T-helper 17 cell (primary cell): Measurements from ENCODE around the gene CD46. TPM values are rescaled to one million over a fixed set of nuclear protein-coding genes. Genes with fewer than 3 reads are reported as not detected.

Experiments
- ATAC-seq: fragments of 150-1000 bp; cut with Tn5 transposase; 2 replicates; pipeline ENCODE4 v1.10.0; 2021; ENCODE audit warnings: mild to moderate bottlenecking, moderate library complexity
- DNase-seq, 3 donors: peaks; one replicate each; pipeline versions ENCODE4 v3.0.0 to v3.0.0-alpha.2; 2020 to 2021
- H3K9me3 ChIP-seq: one replicate; pipeline ENCODE4 v1.7.0; 2013; ENCODE audit warnings: low read length, mild to moderate bottlenecking; ENCODE audit not compliant: control insufficient read depth, poor library complexity, severe bottlenecking
- H3K27ac Mint-ChIP-seq: one replicate; pipeline ENCODE4 v1.8.0; 2022; ENCODE audit warnings: mild to moderate bottlenecking, moderate library complexity, mixed read lengths
- H3K27me3 Mint-ChIP-seq: one replicate; pipeline ENCODE4 v1.8.0; 2022; ENCODE audit warnings: mixed read lengths
- H3K36me3 Mint-ChIP-seq: one replicate; pipeline ENCODE4 v1.8.0; 2022; ENCODE audit warnings: low read depth, mixed read lengths
- H3K4me1 Mint-ChIP-seq: one replicate; pipeline ENCODE4 v1.8.0; 2022; ENCODE audit warnings: mild to moderate bottlenecking, mixed read lengths
- H3K4me3 Mint-ChIP-seq: one replicate; pipeline ENCODE4 v1.8.0; 2022; ENCODE audit warnings: mild to moderate bottlenecking, moderate library complexity, mixed read lengths
- total RNA-seq, 4 donors: library from RNA in 2 of 4; stranded (reverse) in 2 of 4; gene quantifications; one replicate each; pipeline ENCODE4 v1.2.3 and lab custom pipeline; 2022 to 2026

The CD46 gene
- total RNA-seq, 2 donors from 2014 or later = 114 to 133 TPM

GRCh38 chr1:207791290-207791689, 39.4 kb downstream of the CD46 start:
- ATAC-seq (no peak), DNase-seq (no peak)
- Mint-ChIP-seq H3K27me3 (no peaks in the 10 kb centered on the region), H3K4me1 (peaks cover 4% of the 10 kb centered on the region), H3K27ac (no peak overlapping the region), H3K36me3 (peaks cover 5% of the 10 kb centered on the region), H3K4me3 (no peak overlapping the region)
- no peaks in the 10 kb centered on the region for H3K9me3 ChIP-seq

GRCh38 chr1:207793327-207793726, 41.5 kb downstream of the CD46 start:
- H3K9me3 ChIP-seq = no peaks in the 10 kb centered on the region
- no peak overlapping the region for H3K4me3 Mint-ChIP-seq
- H3K4me1 Mint-ChIP-seq = peaks cover 12% of the 10 kb centered on the region
- H3K36me3 Mint-ChIP-seq = peaks cover 5% of the 10 kb centered on the region
- ATAC-seq (no peak), DNase-seq (no peak)
- no peaks in the 10 kb centered on the region for H3K27me3 Mint-ChIP-seq
- H3K27ac Mint-ChIP-seq = peak overlapping the region; percentile 24

DNA sequence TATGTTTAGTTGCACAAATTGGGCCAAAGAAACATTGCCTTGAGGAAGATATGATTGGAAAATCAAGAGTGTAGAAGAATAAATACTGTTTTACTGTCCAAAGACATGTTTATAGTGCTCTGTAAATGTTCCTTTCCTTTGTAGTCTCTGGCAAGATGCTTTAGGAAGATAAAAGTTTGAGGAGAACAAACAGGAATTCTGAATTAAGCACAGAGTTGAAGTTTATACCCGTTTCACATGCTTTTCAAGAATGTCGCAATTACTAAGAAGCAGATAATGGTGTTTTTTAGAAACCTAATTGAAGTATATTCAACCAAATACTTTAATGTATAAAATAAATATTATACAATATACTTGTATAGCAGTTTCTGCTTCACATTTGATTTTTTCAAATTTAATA, 43.0 kb downstream of the CD46 start:
- no peaks in the 10 kb centered on the region for H3K9me3 ChIP-seq
- ATAC-seq (no peak), DNase-seq (no peak)
- no peak overlapping the region for H3K4me3 Mint-ChIP-seq
- H3K4me1 Mint-ChIP-seq = peaks cover 28% of the 10 kb centered on the region
- no peak overlapping the region for H3K27ac Mint-ChIP-seq
- H3K36me3 Mint-ChIP-seq = peaks cover 5% of the 10 kb centered on the region
- no peaks in the 10 kb centered on the region for H3K27me3 Mint-ChIP-seq

- ATAC-seq (peak; percentile 80), DNase-seq (peak; percentile 39 to 66 (median 41))
- Mint-ChIP-seq H3K36me3 (peaks cover 13% of the 10 kb centered on the region), H3K27ac (peak overlapping the region; percentile 86), H3K4me1 (peaks cover 41% of the 10 kb centered on the region), H3K27me3 (no peaks in the 10 kb centered on the region), H3K4me3 (peak overlapping the region; percentile 28)
- H3K9me3 ChIP-seq = no peaks in the 10 kb centered on the region
Measured at GRCh38 chr1:207797229-207797973, 45.5 kb downstream of the CD46 start.

GRCh38 chr1:207798847-207799246, 47.0 kb downstream of the CD46 start:
- no peaks in the 10 kb centered on the region for H3K27me3 Mint-ChIP-seq
- DNase-seq (no peak), ATAC-seq (peak; percentile 65)
- H3K4me1 Mint-ChIP-seq = peaks cover 45% of the 10 kb centered on the region
- H3K36me3 Mint-ChIP-seq = peaks cover 16% of the 10 kb centered on the region
- peak overlapping the region; percentile 79 for H3K4me3 Mint-ChIP-seq
- no peaks in the 10 kb centered on the region for H3K9me3 ChIP-seq
- peak overlapping the region; percentile 86 for H3K27ac Mint-ChIP-seq

DNA sequence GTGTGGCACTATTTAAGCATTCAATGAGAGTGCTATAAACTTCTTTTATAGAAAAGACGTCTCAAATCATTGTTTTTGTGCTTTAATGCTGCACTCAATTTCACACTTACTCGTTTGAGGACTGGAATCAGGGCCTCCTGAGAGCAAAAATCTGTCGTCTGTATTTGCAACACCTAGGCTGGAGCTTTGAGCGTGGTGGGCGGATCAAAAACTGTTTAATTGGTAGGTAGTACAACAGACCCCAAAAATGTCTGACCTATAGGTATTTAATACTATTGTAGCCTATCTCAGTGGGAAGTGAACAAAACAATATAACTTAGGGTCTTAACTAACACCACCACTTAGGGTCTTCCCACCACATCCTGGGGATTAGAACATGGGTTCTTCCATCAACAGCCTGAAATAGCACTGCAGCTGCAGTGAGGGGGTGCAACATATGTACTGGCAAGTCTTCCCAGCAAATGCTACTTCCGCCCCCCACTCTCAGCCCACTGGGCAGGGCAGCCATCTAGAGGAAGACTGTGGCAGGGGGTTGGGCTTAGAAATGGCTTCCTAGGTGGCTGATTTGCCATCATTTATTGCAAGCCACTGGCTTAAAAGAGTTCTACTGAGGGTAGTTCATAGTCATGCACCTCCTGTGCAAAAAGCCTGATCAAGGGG, 48.3 kb downstream of the CD46 start:
- Mint-ChIP-seq H3K36me3 (peaks cover 16% of the 10 kb centered on the region), H3K4me3 (peak overlapping the region; percentile 15), H3K27ac (peak overlapping the region; percentile 86), H3K4me1 (peaks cover 45% of the 10 kb centered on the region), H3K27me3 (no peaks in the 10 kb centered on the region)
- H3K9me3 ChIP-seq = no peaks in the 10 kb centered on the region
- no peak for DNase-seq
- no peak for ATAC-seq

GRCh38 chr1:207801819-207802218, 50.0 kb downstream of the CD46 start:
- peaks cover 10% of the 10 kb centered on the region for H3K36me3 Mint-ChIP-seq
- H3K4me1 Mint-ChIP-seq = peaks cover 47% of the 10 kb centered on the region
- H3K27ac Mint-ChIP-seq = peak overlapping the region; percentile 86

DNA sequence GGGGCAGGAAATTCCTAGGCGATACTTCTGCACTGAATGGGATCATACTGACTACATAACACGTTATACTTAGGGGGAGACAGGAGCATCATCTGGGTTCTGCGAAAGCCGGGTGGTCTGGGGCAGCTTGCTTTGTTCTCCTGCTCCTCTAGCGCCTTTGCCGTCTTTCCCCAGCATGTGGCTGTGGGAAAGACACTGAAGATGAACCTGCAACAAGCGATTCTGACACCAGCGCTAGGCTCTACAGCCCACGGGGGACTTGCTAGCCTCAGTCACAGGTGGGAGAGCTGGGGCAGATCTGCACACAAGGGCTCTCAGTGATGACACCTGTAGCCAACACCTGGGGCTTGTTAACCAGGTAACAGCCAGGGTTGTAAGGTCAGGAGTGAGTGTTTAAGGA, 51.8 kb downstream of the CD46 start:
- Mint-ChIP-seq H3K27ac (no peak overlapping the region), H3K36me3 (peaks cover 10% of the 10 kb centered on the region), H3K4me1 (peaks cover 54% of the 10 kb centered on the region), H3K27me3 (no peaks in the 10 kb centered on the region), H3K4me3 (no peak overlapping the region)
- H3K9me3 ChIP-seq = no peaks in the 10 kb centered on the region
- ATAC-seq (no peak), DNase-seq (no peak)

More at GRCh38 chr1:207801819-207802218, 50.0 kb downstream of the CD46 start:
- Mint-ChIP-seq H3K27me3 (no peaks in the 10 kb centered on the region), H3K4me3 (peak overlapping the region; percentile 42)
- no peak for DNase-seq
- no peak for ATAC-seq
- no peaks in the 10 kb centered on the region for H3K9me3 ChIP-seq

DNA sequence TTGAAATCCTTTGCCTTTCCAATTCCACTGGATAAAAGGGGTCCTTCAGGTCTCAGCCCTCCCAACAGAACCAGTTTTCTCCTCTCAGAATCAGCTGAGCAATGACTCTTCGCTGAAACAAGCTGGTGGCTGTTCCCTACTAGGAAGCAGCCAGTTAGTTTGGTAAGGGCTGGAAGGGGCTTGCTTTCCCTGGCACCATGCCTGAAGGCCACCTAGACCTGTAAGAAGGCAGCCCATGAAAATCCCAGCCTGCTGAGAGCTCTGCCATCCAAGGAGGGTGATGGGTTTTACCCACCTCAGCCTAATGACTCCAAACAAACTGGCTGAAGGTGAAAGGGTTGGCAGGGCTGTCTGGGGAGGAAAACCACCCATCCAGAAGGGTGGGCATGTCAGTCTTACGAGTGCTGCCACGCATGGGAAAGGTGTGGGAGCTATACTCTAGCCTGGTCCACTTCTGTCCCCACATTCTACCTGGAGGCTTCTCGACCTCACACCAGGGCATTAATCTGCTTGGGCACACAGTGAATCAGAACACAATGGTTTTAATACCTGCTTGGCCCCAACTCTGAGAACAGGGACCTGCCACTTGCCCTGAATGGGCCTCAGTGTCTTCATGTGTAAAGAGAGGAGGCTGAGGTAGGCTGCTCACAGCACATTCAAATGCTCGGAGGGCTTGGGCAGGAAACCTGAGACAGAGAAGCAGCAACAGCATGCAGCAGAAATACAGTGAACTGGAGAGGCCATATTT, 53.0 kb downstream of the CD46 start:
- Mint-ChIP-seq H3K36me3 (peaks cover 10% of the 10 kb centered on the region), H3K4me1 (peaks cover 45% of the 10 kb centered on the region)

DNA sequence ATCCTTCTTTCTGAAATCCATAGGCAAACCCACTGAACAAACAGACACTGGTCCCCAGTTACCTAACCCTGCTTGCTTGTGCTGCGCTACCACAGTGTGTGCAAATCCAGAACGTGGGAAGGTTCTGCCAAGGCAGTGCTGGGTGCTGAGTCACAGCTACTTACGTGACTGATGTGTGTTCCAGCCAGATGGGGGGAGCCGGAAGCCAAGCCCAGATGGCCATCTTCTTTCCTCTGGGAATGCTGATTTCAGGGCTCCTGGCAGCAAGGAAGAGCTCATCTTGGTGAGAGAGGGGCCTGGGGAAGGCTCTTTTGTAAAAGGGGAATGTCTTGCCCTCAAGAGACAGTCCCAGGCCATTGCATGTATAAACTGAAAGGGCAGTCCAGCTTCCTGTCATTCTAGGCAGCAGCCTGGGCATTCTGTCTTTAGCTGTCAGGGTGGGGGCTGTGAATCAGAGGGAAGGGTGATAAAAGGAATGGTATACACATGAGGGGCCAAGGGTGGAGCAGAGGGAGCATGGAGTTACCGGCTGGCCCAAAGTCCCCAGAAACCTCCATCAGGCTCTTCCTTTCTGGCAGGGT, 54.1 kb downstream of the CD46 start:
- ATAC-seq (no peak), DNase-seq (no peak)
- Mint-ChIP-seq H3K27me3 (no peaks in the 10 kb centered on the region), H3K4me3 (no peak overlapping the region), H3K27ac (peak overlapping the region; percentile 89), H3K4me1 (peaks cover 46% of the 10 kb centered on the region), H3K36me3 (peaks cover 10% of the 10 kb centered on the region)
- no peaks in the 10 kb centered on the region for H3K9me3 ChIP-seq

More for the DNA sequence above, 53.0 kb downstream of the CD46 start:
- no peaks in the 10 kb centered on the region for H3K27me3 Mint-ChIP-seq
- ATAC-seq (no peak), DNase-seq (no peak)
- H3K9me3 ChIP-seq = no peaks in the 10 kb centered on the region
- H3K27ac Mint-ChIP-seq = no peak overlapping the region
- H3K4me3 Mint-ChIP-seq = no peak overlapping the region

DNA sequence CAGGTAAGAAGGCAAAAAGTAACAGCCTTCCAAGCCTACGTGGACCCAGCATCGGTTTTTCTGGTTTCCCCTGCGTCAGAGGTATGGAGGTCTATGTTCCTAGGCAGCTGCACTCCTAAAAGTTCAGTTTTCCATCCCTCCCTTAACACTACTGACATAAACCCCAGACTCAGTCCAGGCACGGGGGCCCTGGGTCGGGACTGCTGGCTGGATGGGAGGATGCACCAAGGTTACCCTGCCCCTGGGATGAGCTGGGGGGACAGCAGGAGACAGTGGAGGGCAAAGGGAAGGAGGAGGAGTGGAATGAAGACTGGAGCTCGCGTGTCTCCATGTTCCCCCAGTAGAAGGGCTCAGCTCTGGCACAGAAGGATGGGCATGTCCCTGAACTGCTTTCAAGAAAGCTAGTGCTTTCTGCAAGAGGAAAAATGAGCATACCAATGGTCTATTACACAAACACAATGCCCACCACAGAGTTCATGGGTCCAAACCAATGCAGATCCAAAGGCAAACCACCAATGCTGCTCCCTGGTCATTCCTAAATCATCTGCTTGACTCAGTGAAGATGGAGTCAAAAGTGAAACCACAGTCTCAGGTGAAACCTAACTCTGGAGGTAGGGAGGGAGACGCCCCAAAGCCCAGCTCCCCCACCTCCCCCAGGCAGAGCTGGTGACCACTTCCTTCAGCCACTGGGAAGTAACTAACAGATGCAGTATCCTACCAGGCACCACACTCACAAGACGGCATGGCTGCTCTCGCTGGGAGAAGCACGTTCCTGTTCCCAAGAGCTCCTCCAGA, 54.9 kb downstream of the CD46 start:
- Mint-ChIP-seq H3K27ac (peak overlapping the region; percentile 89), H3K36me3 (peaks cover 7% of the 10 kb centered on the region), H3K4me3 (peak overlapping the region; percentile 65), H3K27me3 (no peaks in the 10 kb centered on the region), H3K4me1 (peaks cover 44% of the 10 kb centered on the region)
- DNase-seq (no peak), ATAC-seq (peak; percentile 40)
- no peaks in the 10 kb centered on the region for H3K9me3 ChIP-seq

- H3K4me1 Mint-ChIP-seq = peaks cover 45% of the 10 kb centered on the region
- ATAC-seq = peak; percentile 31
- H3K27ac Mint-ChIP-seq = peak overlapping the region; percentile 89
- H3K4me3 Mint-ChIP-seq = peak overlapping the region; percentile 65
- no peaks in the 10 kb centered on the region for H3K9me3 ChIP-seq
- peaks cover 6% of the 10 kb centered on the region for H3K36me3 Mint-ChIP-seq
- DNase-seq = no peak
- H3K27me3 Mint-ChIP-seq = no peaks in the 10 kb centered on the region
Measured at GRCh38 chr1:207807326-207807689, 55.5 kb downstream of the CD46 start.
